Measurements from ENCODE around the gene RHOBTB3.
A peak's percentile ranks its signal among the peaks of the same experiment; 100 is the strongest.
"Not testable (repeated sequence)": the region's sequence is repeated elsewhere in the genome, so short reads cannot be mapped to it uniquely, and the experiment has no call there.

Gene RHOBTB3

GRCh38 chr5:95711501-95712346, 19.4 kb upstream of the RHOBTB3 start:
- Histone ChIP-seq H3K4me3 (no peak overlapping the region), H3K36me3 (ENCODE audit: insufficient read depth, low read length) (peaks cover 3% of the 10 kb centered on the region; the same call in 1 of the 2 replicates), H3K27ac (no peak overlapping the region; the same call in 1 of the 2 replicates), H3K9me3 (ENCODE audit: low read depth, low read length) (no peaks in the 10 kb centered on the region), H3K9ac (ENCODE audit: insufficient read length) (no peak overlapping the region)
- no peak for TF ChIP-seq FOXP2 (optimal IDR thresholded peaks at IDR 0.05; ENCODE audit: control extremely low read depth, extremely low read length, insufficient read depth)
- TF ChIP-seq EZH2 (IDR thresholded peaks at IDR 0.05), result no peak
- no peak for TF ChIP-seq POLR2AphosphoS5 (IDR thresholded peaks at IDR 0.05; ENCODE audit: borderline replicate concordance, low read depth, low read length)
- no peak for DNase-seq (ENCODE audit: low read depth, low spot score)

- DNase-seq (ENCODE audit: low read depth, low spot score), result no peak
- Histone ChIP-seq H3K27ac (peak overlapping the region; percentile 42), H3K4me3 (no peak overlapping the region)
Measured at GRCh38 chr5:95712347-95712958, 18.7 kb upstream of the RHOBTB3 start.

GRCh38 chr5:95713246-95713645, 17.9 kb upstream of the RHOBTB3 start:
- DNase-seq (ENCODE audit: low read depth, low spot score); H3K9ac ChIP-seq (ENCODE audit: insufficient read length); H3K9me3 ChIP-seq (ENCODE audit: low read depth, low read length); H3K4me3 ChIP-seq; H3K36me3 ChIP-seq (ENCODE audit: insufficient read depth, low read length): not testable (repeated sequence)
- peak overlapping the region; percentile 42 for H3K27ac ChIP-seq

More at GRCh38 chr5:95712347-95712958, 18.7 kb upstream of the RHOBTB3 start:
- no peaks in the 10 kb centered on the region for H3K9me3 ChIP-seq (ENCODE audit: low read depth, low read length)
- H3K9ac ChIP-seq (ENCODE audit: insufficient read length), result no peak overlapping the region
- peaks cover 3% of the 10 kb centered on the region; the same call in 1 of the 2 replicates for H3K36me3 ChIP-seq (ENCODE audit: insufficient read depth, low read length)
- TF ChIP-seq POLR2AphosphoS5 (IDR thresholded peaks at IDR 0.05; ENCODE audit: borderline replicate concordance, low read depth, low read length), result no peak
- TF ChIP-seq FOXP2 (optimal IDR thresholded peaks at IDR 0.05; ENCODE audit: control extremely low read depth, extremely low read length, insufficient read depth), result no peak
- no peak for TF ChIP-seq EZH2 (IDR thresholded peaks at IDR 0.05)

GRCh38 chr5:95713960-95714710, 17.0 kb upstream of the RHOBTB3 start:
- TF ChIP-seq FOXP2 (optimal IDR thresholded peaks at IDR 0.05; ENCODE audit: control extremely low read depth, extremely low read length, insufficient read depth), result no peak
- TF ChIP-seq EZH2 (IDR thresholded peaks at IDR 0.05), result no peak
- no peak for TF ChIP-seq POLR2AphosphoS5 (IDR thresholded peaks at IDR 0.05; ENCODE audit: borderline replicate concordance, low read depth, low read length)
- H3K4me3 ChIP-seq, result no peak overlapping the region
- H3K9me3 ChIP-seq (ENCODE audit: low read depth, low read length), result no peaks in the 10 kb centered on the region
- H3K9ac ChIP-seq (ENCODE audit: insufficient read length), result no peak overlapping the region
- no peak for DNase-seq (ENCODE audit: low read depth, low spot score)
- H3K27ac ChIP-seq, result no peak overlapping the region
- H3K36me3 ChIP-seq (ENCODE audit: insufficient read depth, low read length), result peaks cover 3% of the 10 kb centered on the region; the same call in 1 of the 2 replicates

GRCh38 chr5:95715799-95716461, 15.2 kb upstream of the RHOBTB3 start:
- H3K27ac ChIP-seq, result 0 out of 2 replicates have a peak overlapping the region, but pooled peaks have one; percentile 8
- H3K36me3 ChIP-seq (ENCODE audit: insufficient read depth, low read length), result peaks cover 3% of the 10 kb centered on the region; the same call in 1 of the 2 replicates
- TF ChIP-seq POLR2AphosphoS5 (IDR thresholded peaks at IDR 0.05; ENCODE audit: borderline replicate concordance, low read depth, low read length) (no peak), FOXP2 (optimal IDR thresholded peaks at IDR 0.05; ENCODE audit: control extremely low read depth, extremely low read length, insufficient read depth) (no peak), EZH2 (IDR thresholded peaks at IDR 0.05) (no peak)
- DNase-seq (ENCODE audit: low read depth, low spot score), result no peak
- H3K9ac ChIP-seq (ENCODE audit: insufficient read length), result no peak overlapping the region
- no peak overlapping the region for H3K4me3 ChIP-seq
- no peaks in the 10 kb centered on the region for H3K9me3 ChIP-seq (ENCODE audit: low read depth, low read length)

GRCh38 chr5:95717439-95717838, 13.7 kb upstream of the RHOBTB3 start:
- no peak for DNase-seq (ENCODE audit: low read depth, low spot score)
- H3K9ac ChIP-seq (ENCODE audit: insufficient read length), result no peak overlapping the region
- H3K36me3 ChIP-seq (ENCODE audit: insufficient read depth, low read length), result peaks cover 3% of the 10 kb centered on the region; the same call in 1 of the 2 replicates
- peak overlapping the region; percentile 76 for H3K27ac ChIP-seq
- no peak overlapping the region for H3K4me3 ChIP-seq
- no peaks in the 10 kb centered on the region for H3K9me3 ChIP-seq (ENCODE audit: low read depth, low read length)
- TF ChIP-seq POLR2AphosphoS5 (IDR thresholded peaks at IDR 0.05; ENCODE audit: borderline replicate concordance, low read depth, low read length) (no peak), FOXP2 (optimal IDR thresholded peaks at IDR 0.05; ENCODE audit: control extremely low read depth, extremely low read length, insufficient read depth) (no peak), EZH2 (IDR thresholded peaks at IDR 0.05) (no peak)

GRCh38 chr5:95718203-95718602, 12.9 kb upstream of the RHOBTB3 start:
- TF ChIP-seq EZH2 (IDR thresholded peaks at IDR 0.05) (no peak), FOXP2 (optimal IDR thresholded peaks at IDR 0.05; ENCODE audit: control extremely low read depth, extremely low read length, insufficient read depth) (no peak), POLR2AphosphoS5 (IDR thresholded peaks at IDR 0.05; ENCODE audit: borderline replicate concordance, low read depth, low read length) (no peak; the same call in 1 of the 2 replicates)
- peaks cover 3% of the 10 kb centered on the region; the same call in 1 of the 2 replicates for H3K36me3 ChIP-seq (ENCODE audit: insufficient read depth, low read length)
- H3K4me3 ChIP-seq, result peak overlapping the region; percentile 56
- H3K27ac ChIP-seq, result peak overlapping the region; percentile 76
- H3K9ac ChIP-seq (ENCODE audit: insufficient read length), result peak overlapping the region; percentile 41
- no peaks in the 10 kb centered on the region for H3K9me3 ChIP-seq (ENCODE audit: low read depth, low read length)
- peak; percentile 76 for DNase-seq (ENCODE audit: low read depth, low spot score)
